GM18907 (cell line): ENCODE data around the gene INTS4.
"Not testable (repeated sequence)": the region's sequence is repeated elsewhere in the genome, so short reads cannot be mapped to it uniquely, and the experiment has no call there.

Experiments
- ATAC-seq: cut with Tn5 transposase; IDR thresholded peaks from one replicate; pipeline ENCODE4 v1.9.1; 2021; ENCODE audit warnings: mild to moderate bottlenecking, moderate library complexity; ENCODE audit not compliant: unreplicated experiment

The INTS4 gene, protein sequence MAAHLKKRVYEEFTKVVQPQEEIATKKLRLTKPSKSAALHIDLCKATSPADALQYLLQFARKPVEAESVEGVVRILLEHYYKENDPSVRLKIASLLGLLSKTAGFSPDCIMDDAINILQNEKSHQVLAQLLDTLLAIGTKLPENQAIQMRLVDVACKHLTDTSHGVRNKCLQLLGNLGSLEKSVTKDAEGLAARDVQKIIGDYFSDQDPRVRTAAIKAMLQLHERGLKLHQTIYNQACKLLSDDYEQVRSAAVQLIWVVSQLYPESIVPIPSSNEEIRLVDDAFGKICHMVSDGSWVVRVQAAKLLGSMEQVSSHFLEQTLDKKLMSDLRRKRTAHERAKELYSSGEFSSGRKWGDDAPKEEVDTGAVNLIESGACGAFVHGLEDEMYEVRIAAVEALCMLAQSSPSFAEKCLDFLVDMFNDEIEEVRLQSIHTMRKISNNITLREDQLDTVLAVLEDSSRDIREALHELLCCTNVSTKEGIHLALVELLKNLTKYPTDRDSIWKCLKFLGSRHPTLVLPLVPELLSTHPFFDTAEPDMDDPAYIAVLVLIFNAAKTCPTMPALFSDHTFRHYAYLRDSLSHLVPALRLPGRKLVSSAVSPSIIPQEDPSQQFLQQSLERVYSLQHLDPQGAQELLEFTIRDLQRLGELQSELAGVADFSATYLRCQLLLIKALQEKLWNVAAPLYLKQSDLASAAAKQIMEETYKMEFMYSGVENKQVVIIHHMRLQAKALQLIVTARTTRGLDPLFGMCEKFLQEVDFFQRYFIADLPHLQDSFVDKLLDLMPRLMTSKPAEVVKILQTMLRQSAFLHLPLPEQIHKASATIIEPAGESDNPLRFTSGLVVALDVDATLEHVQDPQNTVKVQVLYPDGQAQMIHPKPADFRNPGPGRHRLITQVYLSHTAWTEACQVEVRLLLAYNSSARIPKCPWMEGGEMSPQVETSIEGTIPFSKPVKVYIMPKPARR

GRCh38 chr11:77994434-77995362 is at the start of gene INTS4:
Gene INTS4, minus strand, starts transcription at chr11:77994668. Its CDS starts 25 bp downstream, at chr11:77994643.
- ATAC-seq = peak; percentile 97

DNA sequence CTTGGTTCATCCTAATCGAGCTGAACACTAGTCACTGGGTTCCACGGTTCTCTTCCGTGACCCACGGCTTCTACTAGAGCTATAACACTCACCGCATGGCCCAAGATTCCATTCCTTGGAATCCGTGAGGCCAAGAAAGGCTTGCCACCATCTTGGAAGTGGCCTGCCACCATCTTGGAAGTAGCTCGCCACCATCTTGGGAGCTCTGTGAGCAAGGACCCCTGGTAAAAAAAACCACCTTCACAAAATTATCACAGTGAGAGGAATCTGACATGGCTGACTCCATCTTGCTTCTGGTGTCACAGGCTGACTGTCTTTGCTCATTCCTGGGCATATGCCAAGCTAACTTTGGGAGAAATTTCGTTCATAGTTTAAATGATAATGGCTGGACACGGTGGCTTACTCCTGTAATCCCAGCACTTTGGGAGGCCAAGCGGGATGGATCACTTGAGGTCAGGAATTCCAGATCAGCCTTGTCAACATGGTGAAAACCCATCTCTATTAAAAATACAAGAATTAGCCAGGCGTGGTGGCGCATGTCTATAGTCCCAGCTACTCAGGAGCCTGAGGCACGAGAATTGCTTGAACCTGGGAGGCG is 47.5 kb upstream of the INTS4 start:
- no peak for ATAC-seq

GRCh38 chr11:78041380-78041719 is 46.9 kb upstream of the INTS4 start:
- ATAC-seq = not testable (repeated sequence)

GRCh38 chr11:78040691-78041379 is 46.4 kb upstream of the INTS4 start:
- ATAC-seq = no peak

GRCh38 chr11:78039919-78040671 is 45.6 kb upstream of the INTS4 start:
- ATAC-seq = peak; percentile 72

DNA sequence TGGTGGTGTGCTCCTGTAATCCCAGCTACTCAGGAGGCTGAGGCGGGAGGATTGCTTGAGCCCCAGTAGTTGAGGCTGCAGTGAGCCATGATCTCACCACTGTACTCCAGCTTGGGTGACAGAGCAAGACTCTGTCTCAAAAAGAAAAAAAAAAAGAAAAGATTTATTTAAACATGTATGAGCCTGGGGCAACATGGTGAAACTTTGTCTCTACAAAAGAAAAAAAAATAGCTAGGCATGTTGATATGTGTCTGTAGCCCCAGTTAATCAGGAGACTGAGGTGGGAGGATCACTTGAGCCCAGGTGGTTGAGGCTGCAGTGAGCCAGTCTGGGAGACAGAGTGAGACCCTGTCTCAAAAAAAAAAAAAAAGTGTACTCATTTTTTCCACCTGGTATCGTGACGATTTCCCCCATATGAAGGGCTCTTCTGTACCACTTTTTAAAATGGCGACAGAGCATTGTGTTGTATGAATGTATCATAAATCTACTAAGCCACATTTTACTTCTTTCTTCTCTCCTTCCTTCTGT is 45.0 kb upstream of the INTS4 start:
- ATAC-seq = no peak

GRCh38 chr11:78038697-78039313 is 44.3 kb upstream of the INTS4 start:
- no peak for ATAC-seq

DNA sequence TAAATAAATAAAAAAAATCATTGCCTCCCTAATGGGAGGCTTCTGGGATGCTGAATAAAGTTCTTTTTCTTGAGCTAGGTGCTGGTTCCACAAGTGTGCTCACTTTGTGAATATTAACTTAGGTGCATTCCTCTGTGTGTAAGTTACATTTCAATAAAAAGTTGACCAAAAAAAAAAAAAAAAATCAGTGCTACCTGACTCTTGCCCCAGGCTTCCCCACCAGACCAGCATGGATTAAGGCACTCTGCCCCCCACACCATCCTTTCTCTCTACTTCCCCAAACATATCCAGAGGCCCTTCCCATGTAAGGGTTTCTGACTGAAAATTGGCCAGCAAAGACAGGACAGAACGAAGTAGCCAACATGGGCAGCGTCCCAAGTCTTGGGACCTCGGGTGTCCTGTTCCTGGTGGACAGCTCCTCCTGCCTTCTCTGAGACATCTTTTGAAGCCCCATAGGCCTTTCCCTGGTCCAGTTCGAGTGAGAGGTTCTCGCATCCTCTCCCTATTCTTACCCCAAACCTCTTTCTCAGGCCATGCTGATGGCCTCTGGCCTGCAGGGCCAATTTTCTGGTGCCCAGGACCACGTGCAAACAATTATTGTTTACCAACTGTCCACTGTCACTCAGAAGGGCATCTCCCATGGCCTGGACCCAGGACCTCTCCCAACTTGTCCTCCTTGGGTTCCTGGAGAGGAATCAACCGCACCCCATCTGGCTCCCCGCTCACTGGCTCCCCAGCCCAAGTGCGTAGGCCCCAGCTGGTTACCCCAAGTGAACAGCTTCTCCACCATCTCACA is 43.6 kb upstream of the INTS4 start:
- ATAC-seq = no peak

DNA sequence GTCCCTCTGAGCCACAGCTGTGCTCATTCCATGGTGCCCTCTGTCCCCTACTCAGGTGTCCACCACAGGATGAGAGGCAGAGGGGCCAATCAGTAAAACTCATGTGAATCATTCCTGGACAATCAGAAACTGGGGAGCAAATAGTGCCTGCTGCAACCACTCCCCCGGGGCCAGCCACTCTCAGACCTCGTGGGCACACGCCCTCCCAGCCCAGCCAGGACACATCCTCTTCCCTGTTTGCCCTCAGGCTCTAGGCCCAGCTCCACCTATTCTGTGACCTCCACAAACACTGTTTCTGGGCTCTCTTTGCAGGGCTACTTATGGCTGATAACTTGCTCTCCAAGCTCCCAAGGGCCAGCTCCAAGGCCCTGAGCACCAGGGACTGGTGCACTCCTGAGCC is 42.6 kb upstream of the INTS4 start:
- ATAC-seq = no peak

DNA sequence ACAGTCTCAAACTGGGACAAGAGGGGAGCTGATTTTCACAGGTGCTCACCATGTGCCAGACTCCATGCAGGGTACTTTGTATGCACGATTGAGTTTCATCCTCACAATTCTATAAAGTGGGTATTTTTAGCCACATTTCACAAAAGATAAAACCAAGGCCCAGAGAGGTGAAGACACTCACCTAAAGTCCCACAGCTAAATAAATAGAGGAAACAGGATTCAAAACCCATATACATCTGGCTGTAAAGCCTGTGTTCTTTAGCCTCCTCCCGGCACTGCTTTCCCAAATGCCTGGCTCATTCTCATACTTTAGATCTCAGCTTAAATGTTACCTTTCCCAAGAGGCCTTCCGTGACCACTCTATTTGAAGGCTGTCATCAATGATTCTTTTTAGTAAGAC is 41.8 kb upstream of the INTS4 start:
- ATAC-seq = no peak

GRCh38 chr11:78034623-78035022 is 40.2 kb upstream of the INTS4 start:
- ATAC-seq = no peak

GRCh38 chr11:78033040-78033439 is 38.6 kb upstream of the INTS4 start:
- no peak for ATAC-seq

DNA sequence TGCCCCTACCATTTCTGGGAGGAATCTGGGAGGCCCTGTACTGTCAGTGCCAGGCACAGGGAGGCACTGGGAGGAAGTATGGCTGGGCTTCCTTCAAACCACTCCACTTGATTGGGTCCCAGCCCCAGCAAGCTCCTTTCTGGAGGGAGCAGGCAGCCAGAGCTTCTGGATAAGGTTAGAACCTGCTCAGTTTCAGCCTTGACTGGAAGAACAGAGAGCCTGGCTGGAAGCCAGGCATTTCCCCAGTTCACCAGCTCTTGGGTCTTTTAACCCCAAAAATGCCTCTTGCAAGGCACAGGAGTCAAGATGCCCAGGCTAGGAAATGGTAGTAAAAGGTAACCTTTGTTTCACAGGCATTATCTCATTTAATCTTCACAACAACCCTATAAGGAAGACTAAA is 37.6 kb upstream of the INTS4 start:
- ATAC-seq = no peak

- peak; percentile 91 for ATAC-seq
Measured at GRCh38 chr11:78031629-78032028, 37.2 kb upstream of the INTS4 start.

- ATAC-seq = no peak
Measured at GRCh38 chr11:78030429-78031325, 36.2 kb upstream of the INTS4 start.

- ATAC-seq = not testable (repeated sequence)
Measured at GRCh38 chr11:78028423-78028822, 34.0 kb upstream of the INTS4 start.

- ATAC-seq = no peak
Measured at GRCh38 chr11:78027759-78028158, 33.3 kb upstream of the INTS4 start.
